Measurements from ENCODE around the gene ADARB1.

GRCh38 chr21:45261093-45261492 lies 186.7 kb downstream of the ADARB1 start:
- TF ChIP-seq CTCF (IDR thresholded peaks at IDR 0.05; ENCODE audit: insufficient read depth, low read length, poor library complexity, severe bottlenecking) (no peak), EZH2phosphoT487 (conservative IDR thresholded peaks at IDR 0.05; ENCODE audit: low read length) (no peak)

Data from SU-DHL-6 (cell line).